GM12878 (cell line): ENCODE results near the gene TPRKB. TPM values are rescaled to one million over a fixed set of nuclear protein-coding genes. Genes with fewer than 3 reads are reported as not detected.

Source experiments
- ATAC-seq: fragments of 200-7000 bp; cut with Tn5 transposase; 3 replicates; pipeline ENCODE4 v1.9.1; 2020; ENCODE audit warnings: mild to moderate bottlenecking, moderate library complexity
- BruUV-seq: library from RNA; stranded (reverse); fragments of 400-500 nt; replicated peaks from 2 replicates; lab custom pipeline; 2021; lab: Mats Ljungman, UMichigan
- CTCF ChIA-PET: fragments of 300-600 bp; sonication (Branson Sonifier 250); formaldehyde crosslinking; extraction: SDS; loops from one replicate; lab custom pipeline; 2021; ENCODE audit warnings: inconsistent platforms; lab: Yijun Ruan, JAX
- POLR2A ChIA-PET: fragments of 350-600 bp; formaldehyde crosslinking; extraction: SDS; loops from one replicate; lab custom pipeline; 2021; ENCODE audit warnings: inconsistent platforms; lab: Charles Lee
- RAD21 ChIA-PET: fragments of 300-600 bp; sonication (Branson Sonifier 250); formaldehyde crosslinking; loops from one replicate; lab custom pipeline; 2023; ENCODE audit warnings: antibody characterized with exemption; ENCODE audit not compliant: unreplicated experiment; lab: Charles Lee
- SMC1A ChIA-PET: fragments of 300-600 bp; sonication (Branson Sonifier 250); formaldehyde crosslinking; loops from one replicate; lab custom pipeline; 2023; ENCODE audit not compliant: unreplicated experiment, uncharacterized antibody; lab: Charles Lee
- DNase-seq: peaks from one replicate; pipeline ENCODE4 v3.0.0-alpha.2; 2011; ENCODE audit warnings: low read depth, low spot score
- FAIRE-seq: peaks from 3 replicates; lab custom pipeline; 2011; peaks lifted over from hg19 to GRCh38; lab: Jason Lieb, UNC
- H2AFZ ChIP-seq: 2 replicates; pipeline ENCODE4 v1.6.0; 2011; ENCODE audit warnings: low read depth, low read length, control low read depth; ENCODE audit not compliant: control insufficient read depth
- H3K27ac ChIP-seq: 2 replicates; pipeline ENCODE4 v1.5.1; 2011; ENCODE audit warnings: control low read depth; ENCODE audit not compliant: control insufficient read depth, insufficient read depth
- H3K27me3 ChIP-seq, 2 experiments: replicated peaks in 1 of 2; 2 replicates each; pipeline versions ENCODE4 v1.6.0 to v1.6.1; 2011; ENCODE audit warnings: low read length in 1 of 2; ENCODE audit not compliant: control insufficient read depth in 2 of 2, insufficient read depth in 2 of 2
- H3K36me3 ChIP-seq, 2 experiments: 2 replicates each; pipeline ENCODE4 v1.5.1; 2011; ENCODE audit warnings: low read length in 1 of 2; ENCODE audit not compliant: control insufficient read depth in 2 of 2, insufficient read depth in 2 of 2
- H3K4me1 ChIP-seq: 2 replicates; pipeline ENCODE4 v1.6.1; 2011; ENCODE audit warnings: mild to moderate bottlenecking, low read length, moderate library complexity, mixed read lengths; ENCODE audit not compliant: control insufficient read depth, insufficient read depth
- H3K4me2 ChIP-seq: 2 replicates; pipeline ENCODE4 v1.6.0; 2011; ENCODE audit warnings: control low read depth; ENCODE audit not compliant: control insufficient read depth, insufficient read depth
- H3K4me3 ChIP-seq: fragments of 200-600 bp; sonication (generic); 2 replicates; pipeline ENCODE4 v1.5.1; 2016
- H3K79me2 ChIP-seq: 2 replicates; pipeline ENCODE4 v1.6.0; 2011; ENCODE audit warnings: low read length; ENCODE audit not compliant: control insufficient read depth, insufficient read depth
- H3K9ac ChIP-seq: 2 replicates; pipeline ENCODE4 v1.8.0; 2011; ENCODE audit warnings: low read length, control low read depth, mixed read lengths; ENCODE audit not compliant: control insufficient read depth, insufficient read depth
- H3K9me3 ChIP-seq: replicated peaks from 3 replicates; pipeline ENCODE4 v1.5.1; 2011; ENCODE audit warnings: mild to moderate bottlenecking, low read length; ENCODE audit not compliant: control insufficient read depth, insufficient read depth
- H4K20me1 ChIP-seq: 2 replicates; pipeline ENCODE4 v1.6.0; 2011; ENCODE audit not compliant: control insufficient read depth, insufficient read depth
- CBX5 ChIP-seq: sonication (generic); IDR thresholded peaks from 2 replicates; pipeline ENCODE4 v1.6.1; 2016; ENCODE audit warnings: low read depth, moderate library complexity, mild to moderate bottlenecking, inconsistent platforms
- KDM1A ChIP-seq: fragments of 200-600 bp; sonication (generic); IDR thresholded peaks from 2 replicates; pipeline ENCODE4 v1.6.1; 2016; ENCODE audit warnings: borderline replicate concordance
- NRF1 ChIP-seq: conservative IDR thresholded peaks from 2 replicates; pipeline ENCODE4 v1.6.1; 2011; ENCODE audit warnings: mild to moderate bottlenecking, low read depth, low read length, improper control_type of control experiment
- POLR2AphosphoS5 ChIP-seq: IDR thresholded peaks from 2 replicates; pipeline ENCODE4 v1.6.1; 2011; ENCODE audit warnings: mild to moderate bottlenecking, low read length, inconsistent platforms
- SMAD1 ChIP-seq: fragments of 450-650 bp; IDR thresholded peaks from 2 replicates; pipeline ENCODE4 v1.6.1; 2018; ENCODE audit warnings: mild to moderate bottlenecking, low read depth; ENCODE audit not compliant: partially characterized antibody
- SMC3 ChIP-seq: IDR thresholded peaks from 2 replicates; pipeline ENCODE4 v1.6.1; 2011; ENCODE audit warnings: low read length, improper control_type of control experiment, borderline replicate concordance
- SUZ12 ChIP-seq: fragments of 200-600 bp; sonication (generic); IDR thresholded peaks from one replicate; pipeline ENCODE4 v1.6.1; 2018; ENCODE audit warnings: antibody characterized with exemption, mild to moderate bottlenecking; ENCODE audit not compliant: unreplicated experiment
- WGBS: methylation state at CpG from one replicate; pipeline ENCODE4 v1.1.6; 2016; ENCODE audit warnings: low lambda C conversion rate; ENCODE audit not compliant: insufficient replicate concordance, insufficient coverage; ENCODE audit errors: missing lambda C conversion rate; 5-methylcytosine and 5-hydroxymethylcytosine counted together
- in situ Hi-C: fragments of 300-500 bp; cut with MboI; formaldehyde crosslinking; loops from 9 replicates; pipeline ENCODE4 v1.14.3; 2018; ENCODE audit warnings: mixed read lengths
- intact Hi-C: fragments of 100-400 bp; cut with micrococcal nuclease; formaldehyde crosslinking; loops from one replicate; pipeline ENCODE4 v1.14.2; 2022; ENCODE audit not compliant: unreplicated experiment
- polyA plus RNA-seq, 11 experiments: library from polyadenylated mRNA; depleted of rRNA in 4 of 11; unstranded in 6 of 11; stranded (reverse) in 5 of 11; fragments of >200 nt; fragmentation: Nextera tagmentation in 4 of 11; fragmentation: Illumina TruSeq in 1 of 11; extraction: Ambion mirVana in 4 of 11; extraction: Trizol in 1 of 11; gene quantifications; 1 replicate in 1 of 11; 2 replicates in 10 of 11; pipeline versions ENCODE4 v1.2.1 to v1.2.3, GENCODE V29; 2011 to 2016; ENCODE audit warnings: inconsistent platforms in 2 of 11, missing spikeins in 2 of 11, low read depth in 1 of 11
- total RNA-seq, 4 experiments: library from RNA; depleted of rRNA in 3 of 4; stranded (reverse); fragments of >200 nt in 3 of 4; fragmentation: Illumina TruSeq in 1 of 4; extraction: Trizol in 1 of 4; gene quantifications; 2 replicates each; pipeline versions ENCODE4 v1.2.1 to v1.2.3, GENCODE V29; 2013 to 2021
- TF ChIP-seq, protein P1 (sequence below): fragments of 450-650 bp; IDR thresholded peaks from 2 replicates; pipeline ENCODE4 v1.6.1; 2017; ENCODE audit warnings: mild to moderate bottlenecking, moderate library complexity
- TF ChIP-seq, protein P2 (sequence below): fragments of 450-650 bp; IDR thresholded peaks from 2 replicates; pipeline ENCODE4 v1.6.1; 2017; ENCODE audit warnings: mild to moderate bottlenecking, moderate library complexity
- TF ChIP-seq, protein P3 (sequence below): fragments of 450-650 bp; IDR thresholded peaks from 2 replicates; pipeline ENCODE4 v1.6.1; 2016; ENCODE audit warnings: mild to moderate bottlenecking

Gene TPRKB
- total and polyA plus RNA-seq, 10 of the 15 experiments (the other 5 are each of a cell fraction or from before 2014, with no cell fraction given): 28.1 to 129 (median 67.2) TPM

DNA sequence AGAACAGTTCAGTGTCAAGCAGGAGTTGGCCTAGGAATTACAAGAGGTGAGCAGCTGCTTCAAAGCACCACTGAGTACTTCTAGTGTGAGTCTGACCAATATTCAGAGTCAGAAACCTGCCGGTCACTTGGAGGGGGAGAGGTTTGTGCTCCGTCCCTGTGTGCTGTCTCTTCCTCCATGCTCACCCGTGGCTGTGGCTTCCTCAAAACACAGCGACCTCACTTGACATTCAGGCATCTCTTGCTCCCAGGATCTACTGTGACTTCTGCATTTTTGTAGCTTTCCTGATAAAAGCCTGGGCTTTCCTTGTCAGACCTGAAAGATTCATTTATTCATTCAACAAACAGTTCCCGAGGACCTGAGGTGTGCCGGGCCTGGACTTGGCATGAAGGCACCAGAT is 32.9 kb downstream of the TPRKB start:
- H3K4me3 ChIP-seq: no peak overlapping the region
- H3K79me2 ChIP-seq: no peaks in the 10 kb centered on the region
- H3K36me3 ChIP-seq: no peaks in the 10 kb centered on the region
- RAD21 ChIA-PET: no interaction called here
- CTCF ChIA-PET: no interaction called here
- no peak overlapping the region for H3K9ac ChIP-seq
- WGBS: 0% methylated on average over 6 of the region's 6 CpGs
- intact Hi-C loops (no loop called here), in situ Hi-C loops (no loop called here)
- H3K9me3 ChIP-seq: no peaks in the 10 kb centered on the region
- H3K4me1 ChIP-seq: no peaks in the 10 kb centered on the region
- H3K27ac ChIP-seq: no peak overlapping the region
- no peaks in the 10 kb centered on the region; a peak in 2 of 4 replicates for H3K27me3 ChIP-seq
- no TSS peak for BruUV-seq
- POLR2A ChIA-PET: no interaction called here
- ATAC-seq (no peak), DNase-seq (no peak), FAIRE-seq (peak; percentile 66)
- H4K20me1 ChIP-seq: no peaks in the 10 kb centered on the region
- SMC1A ChIA-PET: no interaction called here
- H3K4me2 ChIP-seq: no peak overlapping the region
- TF ChIP-seq SMAD1 (no peak), NRF1 (no peak), CBX5 (no peak), SMC3 (no peak), KDM1A (no peak), POLR2AphosphoS5 (no peak), SUZ12 (no peak)
- TF ChIP-seq, protein P1, sequence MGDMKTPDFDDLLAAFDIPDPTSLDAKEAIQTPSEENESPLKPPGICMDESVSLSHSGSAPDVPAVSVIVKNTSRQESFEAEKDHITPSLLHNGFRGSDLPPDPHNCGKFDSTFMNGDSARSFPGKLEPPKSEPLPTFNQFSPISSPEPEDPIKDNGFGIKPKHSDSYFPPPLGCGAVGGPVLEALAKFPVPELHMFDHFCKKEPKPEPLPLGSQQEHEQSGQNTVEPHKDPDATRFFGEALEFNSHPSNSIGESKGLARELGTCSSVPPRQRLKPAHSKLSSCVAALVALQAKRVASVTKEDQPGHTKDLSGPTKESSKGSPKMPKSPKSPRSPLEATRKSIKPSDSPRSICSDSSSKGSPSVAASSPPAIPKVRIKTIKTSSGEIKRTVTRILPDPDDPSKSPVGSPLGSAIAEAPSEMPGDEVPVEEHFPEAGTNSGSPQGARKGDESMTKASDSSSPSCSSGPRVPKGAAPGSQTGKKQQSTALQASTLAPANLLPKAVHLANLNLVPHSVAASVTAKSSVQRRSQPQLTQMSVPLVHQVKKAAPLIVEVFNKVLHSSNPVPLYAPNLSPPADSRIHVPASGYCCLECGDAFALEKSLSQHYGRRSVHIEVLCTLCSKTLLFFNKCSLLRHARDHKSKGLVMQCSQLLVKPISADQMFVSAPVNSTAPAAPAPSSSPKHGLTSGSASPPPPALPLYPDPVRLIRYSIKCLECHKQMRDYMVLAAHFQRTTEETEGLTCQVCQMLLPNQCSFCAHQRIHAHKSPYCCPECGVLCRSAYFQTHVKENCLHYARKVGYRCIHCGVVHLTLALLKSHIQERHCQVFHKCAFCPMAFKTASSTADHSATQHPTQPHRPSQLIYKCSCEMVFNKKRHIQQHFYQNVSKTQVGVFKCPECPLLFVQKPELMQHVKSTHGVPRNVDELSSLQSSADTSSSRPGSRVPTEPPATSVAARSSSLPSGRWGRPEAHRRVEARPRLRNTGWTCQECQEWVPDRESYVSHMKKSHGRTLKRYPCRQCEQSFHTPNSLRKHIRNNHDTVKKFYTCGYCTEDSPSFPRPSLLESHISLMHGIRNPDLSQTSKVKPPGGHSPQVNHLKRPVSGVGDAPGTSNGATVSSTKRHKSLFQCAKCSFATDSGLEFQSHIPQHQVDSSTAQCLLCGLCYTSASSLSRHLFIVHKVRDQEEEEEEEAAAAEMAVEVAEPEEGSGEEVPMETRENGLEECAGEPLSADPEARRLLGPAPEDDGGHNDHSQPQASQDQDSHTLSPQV: no peak
- TF ChIP-seq, protein P2, sequence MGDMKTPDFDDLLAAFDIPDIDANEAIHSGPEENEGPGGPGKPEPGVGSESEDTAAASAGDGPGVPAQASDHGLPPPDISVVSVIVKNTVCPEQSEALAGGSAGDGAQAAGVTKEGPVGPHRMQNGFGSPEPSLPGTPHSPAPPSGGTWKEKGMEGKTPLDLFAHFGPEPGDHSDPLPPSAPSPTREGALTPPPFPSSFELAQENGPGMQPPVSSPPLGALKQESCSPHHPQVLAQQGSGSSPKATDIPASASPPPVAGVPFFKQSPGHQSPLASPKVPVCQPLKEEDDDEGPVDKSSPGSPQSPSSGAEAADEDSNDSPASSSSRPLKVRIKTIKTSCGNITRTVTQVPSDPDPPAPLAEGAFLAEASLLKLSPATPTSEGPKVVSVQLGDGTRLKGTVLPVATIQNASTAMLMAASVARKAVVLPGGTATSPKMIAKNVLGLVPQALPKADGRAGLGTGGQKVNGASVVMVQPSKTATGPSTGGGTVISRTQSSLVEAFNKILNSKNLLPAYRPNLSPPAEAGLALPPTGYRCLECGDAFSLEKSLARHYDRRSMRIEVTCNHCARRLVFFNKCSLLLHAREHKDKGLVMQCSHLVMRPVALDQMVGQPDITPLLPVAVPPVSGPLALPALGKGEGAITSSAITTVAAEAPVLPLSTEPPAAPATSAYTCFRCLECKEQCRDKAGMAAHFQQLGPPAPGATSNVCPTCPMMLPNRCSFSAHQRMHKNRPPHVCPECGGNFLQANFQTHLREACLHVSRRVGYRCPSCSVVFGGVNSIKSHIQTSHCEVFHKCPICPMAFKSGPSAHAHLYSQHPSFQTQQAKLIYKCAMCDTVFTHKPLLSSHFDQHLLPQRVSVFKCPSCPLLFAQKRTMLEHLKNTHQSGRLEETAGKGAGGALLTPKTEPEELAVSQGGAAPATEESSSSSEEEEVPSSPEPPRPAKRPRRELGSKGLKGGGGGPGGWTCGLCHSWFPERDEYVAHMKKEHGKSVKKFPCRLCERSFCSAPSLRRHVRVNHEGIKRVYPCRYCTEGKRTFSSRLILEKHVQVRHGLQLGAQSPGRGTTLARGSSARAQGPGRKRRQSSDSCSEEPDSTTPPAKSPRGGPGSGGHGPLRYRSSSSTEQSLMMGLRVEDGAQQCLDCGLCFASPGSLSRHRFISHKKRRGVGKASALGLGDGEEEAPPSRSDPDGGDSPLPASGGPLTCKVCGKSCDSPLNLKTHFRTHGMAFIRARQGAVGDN: no peak
- TF ChIP-seq, protein P3, sequence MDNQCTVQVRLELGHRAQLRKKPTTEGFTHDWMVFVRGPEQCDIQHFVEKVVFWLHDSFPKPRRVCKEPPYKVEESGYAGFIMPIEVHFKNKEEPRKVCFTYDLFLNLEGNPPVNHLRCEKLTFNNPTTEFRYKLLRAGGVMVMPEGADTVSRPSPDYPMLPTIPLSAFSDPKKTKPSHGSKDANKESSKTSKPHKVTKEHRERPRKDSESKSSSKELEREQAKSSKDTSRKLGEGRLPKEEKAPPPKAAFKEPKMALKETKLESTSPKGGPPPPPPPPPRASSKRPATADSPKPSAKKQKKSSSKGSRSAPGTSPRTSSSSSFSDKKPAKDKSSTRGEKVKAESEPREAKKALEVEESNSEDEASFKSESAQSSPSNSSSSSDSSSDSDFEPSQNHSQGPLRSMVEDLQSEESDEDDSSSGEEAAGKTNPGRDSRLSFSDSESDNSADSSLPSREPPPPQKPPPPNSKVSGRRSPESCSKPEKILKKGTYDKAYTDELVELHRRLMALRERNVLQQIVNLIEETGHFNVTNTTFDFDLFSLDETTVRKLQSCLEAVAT: no peak
- H2AFZ ChIP-seq: no peak overlapping the region
